Activated naive CD4-positive, alpha-beta T cell treated with anti-CD3 and anti-CD28 coated beads for 36 hours (primary cell): ENCODE results near the gene TMEM266. TPM values are rescaled to one million over a fixed set of nuclear protein-coding genes. Genes with fewer than 3 reads are reported as not detected.

Experiments used
- CTCF ChIA-PET: fragments of 350-600 bp; sonication (Branson Sonifier 250); formaldehyde crosslinking; loops from one replicate; lab custom pipeline; 2021; ENCODE audit warnings: antibody characterized with exemption; lab: Charles Lee
- DNase-seq: peaks from one replicate; pipeline ENCODE4 v3.0.0-alpha.2; 2020
- H3K27ac Mint-ChIP-seq: one replicate; pipeline ENCODE4 v1.8.0; 2021; ENCODE audit warnings: mild to moderate bottlenecking, mixed read lengths
- H3K27me3 Mint-ChIP-seq: one replicate; pipeline ENCODE4 v1.8.0; 2021; ENCODE audit warnings: low read depth, mixed read lengths
- H3K36me3 Mint-ChIP-seq: one replicate; pipeline ENCODE4 v1.8.0; 2021; ENCODE audit warnings: low read depth, mixed read lengths
- H3K4me1 Mint-ChIP-seq: one replicate; pipeline ENCODE4 v1.8.0; 2021; ENCODE audit warnings: low read depth, mixed read lengths
- H3K4me3 Mint-ChIP-seq: one replicate; pipeline ENCODE4 v1.8.0; 2021; ENCODE audit warnings: mild to moderate bottlenecking, moderate library complexity, mixed read lengths
- H3K9me3 Mint-ChIP-seq: one replicate; pipeline ENCODE4 v1.8.0; 2021; ENCODE audit warnings: mixed read lengths
- intact Hi-C: fragments of 100-400 bp; cut with micrococcal nuclease; formaldehyde crosslinking; loops from one replicate; pipeline ENCODE4 v1.15.1; 2023
- total RNA-seq, 2 experiments: library from RNA; stranded (reverse); gene quantifications; one replicate each; pipeline ENCODE4 v1.2.3, GENCODE V29; 2021

The TMEM266 gene
- total RNA-seq, 2 experiments from 2014 or later = not detected

- peaks cover 11% of the 10 kb centered on the region for H3K4me1 Mint-ChIP-seq
- no peak for DNase-seq
- H3K9me3 Mint-ChIP-seq = no peaks in the 10 kb centered on the region
- CTCF ChIA-PET = interaction anchor here (1.3 to 2.7 kb wide), 2 partner anchors 33 to 37 kb away, joined by 3 to 8 read pairs; no protein-coding TSS in a partner anchor
- H3K4me3 Mint-ChIP-seq = no peak overlapping the region
- no peaks in the 10 kb centered on the region for H3K36me3 Mint-ChIP-seq
- intact Hi-C loops = no loop called here
- H3K27ac Mint-ChIP-seq = no peak overlapping the region
- H3K27me3 Mint-ChIP-seq = peaks cover 54% of the 10 kb centered on the region
These were observed 124.3 kb downstream of the TMEM266 start for GRCh38 chr15:76183930-76184649.

DNA sequence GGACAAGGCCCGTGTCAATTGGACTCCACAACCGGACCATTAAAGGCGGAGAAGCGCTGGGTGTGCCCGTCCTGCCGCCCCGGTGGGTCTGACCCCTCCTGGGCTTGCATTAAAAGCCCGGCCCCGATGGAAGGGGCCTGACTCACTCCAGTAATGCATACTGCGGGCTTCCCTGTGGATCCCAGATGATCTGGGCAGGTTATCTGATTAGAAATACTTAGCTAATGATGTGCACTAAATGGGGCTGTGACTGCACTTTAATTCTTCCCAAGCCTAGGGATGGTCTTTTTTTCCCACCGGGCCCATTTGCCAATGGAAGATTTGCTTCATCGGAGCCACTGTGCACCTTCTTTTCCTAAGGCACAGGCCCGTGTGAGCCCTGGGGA lies 124.9 kb downstream of the TMEM266 start:
- Mint-ChIP-seq H3K27ac (no peak overlapping the region), H3K27me3 (peaks cover 54% of the 10 kb centered on the region), H3K36me3 (no peaks in the 10 kb centered on the region), H3K4me3 (no peak overlapping the region), H3K4me1 (peaks cover 11% of the 10 kb centered on the region), H3K9me3 (no peaks in the 10 kb centered on the region)
- CTCF ChIA-PET = interaction anchor here (0.8 to 2.7 kb wide), 3 partner anchors 34 to 370 kb away, joined by 3 to 8 read pairs (median 3); no protein-coding TSS in a partner anchor
- no peak for DNase-seq
- intact Hi-C loops = no loop called here

- intact Hi-C loops = no loop called here
- Mint-ChIP-seq H3K27ac (no peak overlapping the region), H3K27me3 (peaks cover 59% of the 10 kb centered on the region), H3K36me3 (no peaks in the 10 kb centered on the region), H3K4me3 (no peak overlapping the region), H3K4me1 (peaks cover 17% of the 10 kb centered on the region), H3K9me3 (no peaks in the 10 kb centered on the region)
- CTCF ChIA-PET = interaction anchor here (0.6 to 2.7 kb wide), 4 partner anchors 38 to 369 kb away, joined by 3 to 8 read pairs (median 4); no protein-coding TSS in a partner anchor
- peak; percentile 30 for DNase-seq
These were observed 125.9 kb downstream of the TMEM266 start for GRCh38 chr15:76185716-76186115.

DNA sequence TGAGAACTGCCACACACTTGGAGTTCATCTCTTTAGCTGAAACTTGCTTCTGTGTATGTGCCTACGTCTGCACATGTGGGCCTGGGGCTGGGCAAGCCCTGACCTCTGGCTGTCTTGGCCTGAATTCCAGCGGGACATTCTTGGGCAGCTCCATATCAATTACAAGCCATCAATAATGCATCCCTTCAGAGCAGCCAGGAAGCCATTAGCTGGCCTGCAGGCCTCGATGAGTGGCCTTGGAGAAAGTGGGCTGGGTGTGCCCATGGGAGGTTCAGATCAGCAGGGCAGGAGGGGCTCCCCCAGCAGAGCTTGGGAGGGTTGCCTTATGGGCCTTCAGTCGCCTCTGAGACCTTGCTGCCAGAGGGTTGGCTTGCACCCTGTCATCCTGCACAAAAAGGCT lies 127.4 kb downstream of the TMEM266 start:
- Mint-ChIP-seq H3K4me3 (no peak overlapping the region), H3K27me3 (peaks cover 67% of the 10 kb centered on the region), H3K27ac (no peak overlapping the region), H3K4me1 (peaks cover 13% of the 10 kb centered on the region), H3K9me3 (no peaks in the 10 kb centered on the region), H3K36me3 (no peaks in the 10 kb centered on the region)
- no peak for DNase-seq
- CTCF ChIA-PET = interaction anchor here (1.0 kb wide), 1 partner anchor 247 kb away, joined by 3 read pairs; no protein-coding TSS in a partner anchor
- intact Hi-C loops = no loop called here

- DNase-seq = no peak
- Mint-ChIP-seq H3K9me3 (no peaks in the 10 kb centered on the region), H3K4me1 (peaks cover 13% of the 10 kb centered on the region), H3K36me3 (no peaks in the 10 kb centered on the region), H3K27ac (no peak overlapping the region), H3K27me3 (peaks cover 65% of the 10 kb centered on the region), H3K4me3 (no peak overlapping the region)
- intact Hi-C loops = no loop called here
- CTCF ChIA-PET = no interaction called here
These were observed 129.3 kb downstream of the TMEM266 start for GRCh38 chr15:76189106-76189505.

GRCh38 chr15:76190070-76190564 lies 130.3 kb downstream of the TMEM266 start:
- no peak overlapping the region for H3K4me3 Mint-ChIP-seq
- CTCF ChIA-PET = interaction anchor here (0.9 to 1.6 kb wide), 4 partner anchors 40 to 653 kb away, joined by 3 to 5 read pairs (median 4); no protein-coding TSS in a partner anchor
- H3K36me3 Mint-ChIP-seq = no peaks in the 10 kb centered on the region
- no peak for DNase-seq
- H3K27me3 Mint-ChIP-seq = peaks cover 64% of the 10 kb centered on the region
- H3K27ac Mint-ChIP-seq = no peak overlapping the region
- no peaks in the 10 kb centered on the region for H3K9me3 Mint-ChIP-seq
- intact Hi-C loops = loop anchor here (1.0 to 2.0 kb wide), 3 partner anchors 141 to 676 kb away; no protein-coding TSS in a partner anchor
- H3K4me1 Mint-ChIP-seq = peaks cover 13% of the 10 kb centered on the region

GRCh38 chr15:76190751-76191538 lies 131.2 kb downstream of the TMEM266 start:
- intact Hi-C loops = loop anchor here (1.0 to 2.0 kb wide), 3 partner anchors 140 to 675 kb away; no protein-coding TSS in a partner anchor

DNA sequence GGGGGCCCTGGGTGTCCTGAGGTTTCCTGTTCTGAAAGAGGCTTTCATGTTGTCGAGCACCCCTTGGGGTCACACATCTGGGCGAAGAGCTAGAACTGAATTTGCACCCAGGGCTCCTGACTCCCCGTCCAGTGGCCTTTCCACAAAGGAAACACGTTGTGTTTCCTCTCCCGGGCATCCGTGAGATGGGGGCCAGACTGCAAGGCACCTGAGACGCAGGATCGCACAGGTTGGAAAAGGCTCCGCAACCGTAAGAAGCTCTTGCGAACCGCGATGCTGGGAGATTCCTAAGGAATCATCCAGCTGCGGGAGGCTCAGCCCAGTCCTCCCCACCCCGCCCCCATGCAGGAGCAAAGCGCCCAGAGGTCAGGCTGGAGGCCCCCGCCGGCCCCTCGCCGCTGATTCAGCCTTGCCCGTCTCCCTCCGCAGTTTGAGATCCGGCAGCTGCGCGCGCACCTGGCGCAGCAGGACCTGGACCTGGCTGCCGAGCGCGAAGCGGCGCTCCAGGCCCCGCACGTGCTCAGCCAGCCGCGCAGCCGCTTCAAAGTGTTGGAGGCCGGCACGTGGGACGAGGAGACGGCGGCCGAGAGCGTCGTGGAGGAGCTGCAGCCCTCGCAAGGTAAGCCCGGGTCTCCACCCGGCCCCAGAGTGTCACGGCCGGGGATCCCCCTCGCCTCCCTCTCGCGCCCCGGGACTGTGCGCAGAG lies 131.9 kb downstream of the TMEM266 start:
- H3K4me1 Mint-ChIP-seq = peaks cover 13% of the 10 kb centered on the region
- H3K27ac Mint-ChIP-seq = no peak overlapping the region
- no peak overlapping the region for H3K4me3 Mint-ChIP-seq
- no peaks in the 10 kb centered on the region for H3K36me3 Mint-ChIP-seq
- H3K9me3 Mint-ChIP-seq = no peaks in the 10 kb centered on the region
- intact Hi-C loops = loop anchor here (2.0 kb wide), 2 partner anchors 139 to 649 kb away; no protein-coding TSS in a partner anchor
- no peak for DNase-seq
- peaks cover 52% of the 10 kb centered on the region for H3K27me3 Mint-ChIP-seq
- CTCF ChIA-PET = interaction anchor here (0.5 to 1.6 kb wide), 7 partner anchors 8 to 651 kb away, joined by 3 to 4 read pairs (median 3); no protein-coding TSS in a partner anchor

More at GRCh38 chr15:76190751-76191538, 131.2 kb downstream of the TMEM266 start:
- Mint-ChIP-seq H3K9me3 (no peaks in the 10 kb centered on the region), H3K36me3 (no peaks in the 10 kb centered on the region), H3K27ac (no peak overlapping the region), H3K4me3 (no peak overlapping the region), H3K4me1 (peaks cover 13% of the 10 kb centered on the region), H3K27me3 (peaks cover 56% of the 10 kb centered on the region)
- peak; percentile 83 for DNase-seq
- CTCF ChIA-PET = interaction anchor here (0.5 to 1.6 kb wide), 9 partner anchors 8 to 652 kb away, joined by 3 to 5 read pairs (median 3); no protein-coding TSS in a partner anchor

GRCh38 chr15:76192715-76193114 lies 132.9 kb downstream of the TMEM266 start:
- Mint-ChIP-seq H3K36me3 (no peaks in the 10 kb centered on the region), H3K9me3 (no peaks in the 10 kb centered on the region), H3K27ac (no peak overlapping the region), H3K27me3 (peaks cover 44% of the 10 kb centered on the region), H3K4me3 (no peak overlapping the region), H3K4me1 (peaks cover 13% of the 10 kb centered on the region)
- CTCF ChIA-PET = no interaction called here
- intact Hi-C loops = no loop called here
- DNase-seq = no peak

GRCh38 chr15:76193934-76194333 lies 134.1 kb downstream of the TMEM266 start:
- Mint-ChIP-seq H3K27me3 (peaks cover 35% of the 10 kb centered on the region), H3K36me3 (no peaks in the 10 kb centered on the region), H3K4me1 (peaks cover 13% of the 10 kb centered on the region), H3K27ac (no peak overlapping the region), H3K4me3 (no peak overlapping the region), H3K9me3 (no peaks in the 10 kb centered on the region)
- CTCF ChIA-PET = no interaction called here
- intact Hi-C loops = no loop called here
- DNase-seq = no peak

DNA sequence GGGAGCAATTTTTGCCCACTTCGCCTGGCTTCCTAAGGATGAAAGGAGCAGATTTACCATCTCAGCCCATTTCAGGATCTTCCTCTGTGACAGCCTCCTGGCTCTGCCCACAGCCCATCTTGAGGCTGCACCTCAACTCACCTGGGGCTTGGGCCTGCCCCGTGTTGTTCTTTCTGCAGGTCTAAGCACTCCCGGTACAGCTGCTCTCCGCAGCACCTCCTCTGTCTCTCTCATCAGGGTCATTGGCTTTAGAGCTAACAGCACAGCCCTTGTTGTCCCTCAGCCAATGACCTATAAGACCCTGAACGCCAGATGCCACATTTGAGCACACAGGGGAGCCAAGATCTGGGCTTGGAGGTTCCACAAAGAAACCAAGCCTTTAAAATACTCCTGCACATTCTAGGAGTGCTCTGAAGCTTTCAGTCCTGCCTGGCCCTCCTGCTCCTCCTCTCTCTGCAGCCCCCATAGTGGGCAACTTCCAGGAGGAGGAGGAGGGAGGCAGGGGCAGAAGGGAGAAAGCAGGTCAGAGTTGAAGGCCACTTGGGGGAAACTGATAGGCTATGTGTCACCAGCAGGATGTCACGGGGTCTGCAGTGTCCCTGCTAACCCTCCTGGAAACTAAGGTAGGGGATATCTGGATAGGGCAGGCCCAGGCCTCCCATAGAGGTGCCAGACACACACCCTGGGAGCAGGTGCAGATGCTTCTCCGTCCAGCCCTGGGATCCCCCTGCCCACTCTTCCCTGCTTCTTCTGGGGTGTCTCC lies 135.9 kb downstream of the TMEM266 start:
- H3K4me3 Mint-ChIP-seq = no peak overlapping the region
- no peaks in the 10 kb centered on the region for H3K9me3 Mint-ChIP-seq
- H3K4me1 Mint-ChIP-seq = peaks cover 6% of the 10 kb centered on the region
- H3K36me3 Mint-ChIP-seq = no peaks in the 10 kb centered on the region
- peaks cover 19% of the 10 kb centered on the region for H3K27me3 Mint-ChIP-seq
- no peak for DNase-seq
- CTCF ChIA-PET = interaction anchor here (0.6 kb wide), 1 partner anchor 100 kb away, joined by 3 read pairs; no protein-coding TSS in a partner anchor
- H3K27ac Mint-ChIP-seq = no peak overlapping the region
- intact Hi-C loops = no loop called here
